Central memory CD8-positive, alpha-beta T cell (primary cell): ENCODE data around the gene SNX1.
"Not testable (repeated sequence)": the region's sequence is repeated elsewhere in the genome, so short reads cannot be mapped to it uniquely, and the experiment has no call there.

Experiments used
- ATAC-seq: fragments of 150-1000 bp; cut with Tn5 transposase; replicated peaks from 2 replicates; pipeline ENCODE4 v1.10.0; 2022; ENCODE audit warnings: mild to moderate bottlenecking, moderate FRiP score, moderate number of reproducible peaks; ENCODE audit not compliant: poor library complexity, severe bottlenecking; ENCODE audit errors: extremely low read depth
- DNase-seq, 2 donors: peaks; one replicate each; pipeline ENCODE4 v3.0.0; 2021; ENCODE audit warnings: low spot score in 2 of 2
- H3K27ac Mint-ChIP-seq: one replicate; pipeline ENCODE4 v1.8.0; 2022; ENCODE audit warnings: low read depth, mild to moderate bottlenecking, moderate library complexity, mixed read lengths
- H3K27me3 Mint-ChIP-seq: one replicate; pipeline ENCODE4 v1.8.0; 2022; ENCODE audit warnings: mixed read lengths
- H3K36me3 Mint-ChIP-seq: one replicate; pipeline ENCODE4 v1.8.0; 2022; ENCODE audit warnings: mild to moderate bottlenecking, moderate library complexity, mixed read lengths; ENCODE audit not compliant: insufficient read depth
- H3K4me1 Mint-ChIP-seq: one replicate; pipeline ENCODE4 v1.8.0; 2022; ENCODE audit warnings: mixed read lengths
- H3K4me3 Mint-ChIP-seq: one replicate; pipeline ENCODE4 v1.8.0; 2022; ENCODE audit warnings: mild to moderate bottlenecking, moderate library complexity, mixed read lengths
- H3K9me3 Mint-ChIP-seq: one replicate; pipeline ENCODE4 v1.8.0; 2022; ENCODE audit warnings: mixed read lengths

Gene SNX1

GRCh38 chr15:64092864-64093626, 2.7 kb upstream of the SNX1 start:
- peaks cover 80% of the 10 kb centered on the region for H3K4me1 Mint-ChIP-seq
- peaks cover 18% of the 10 kb centered on the region for H3K36me3 Mint-ChIP-seq
- no peaks in the 10 kb centered on the region for H3K27me3 Mint-ChIP-seq
- H3K4me3 Mint-ChIP-seq, result peak overlapping the region; percentile 100
- DNase-seq, result peak in 1 of 2 donors; percentile 20
- ATAC-seq, result no peak
- H3K9me3 Mint-ChIP-seq, result no peaks in the 10 kb centered on the region
- peak overlapping the region; percentile 98 for H3K27ac Mint-ChIP-seq

- peaks cover 17% of the 10 kb centered on the region for H3K36me3 Mint-ChIP-seq
- ATAC-seq (peak; percentile 72), DNase-seq (peak; percentile 76 to 84)
- peaks cover 82% of the 10 kb centered on the region for H3K4me1 Mint-ChIP-seq
- H3K27me3 Mint-ChIP-seq, result no peaks in the 10 kb centered on the region
- peak within 1 kb of the TSS; percentile 100 for H3K4me3 Mint-ChIP-seq
- H3K27ac Mint-ChIP-seq, result peak within 1 kb of the TSS; percentile 98
- H3K9me3 Mint-ChIP-seq, result no peaks in the 10 kb centered on the region
Observed at GRCh38 chr15:64093627-64094417, 2.0 kb upstream of the SNX1 start, which contains the start of gene CIAO2A. Gene CIAO2A (minus strand): TSS chr15:64093838. CDS start chr15:64093768, 70 bp downstream.

GRCh38 chr15:64095431-64095794, 369 bp upstream of the SNX1 start:
- Mint-ChIP-seq H3K4me3 (peak overlapping the region; percentile 100), H3K27me3 (no peaks in the 10 kb centered on the region), H3K27ac (peak overlapping the region; percentile 94), H3K9me3 (no peaks in the 10 kb centered on the region), H3K4me1 (peaks cover 75% of the 10 kb centered on the region), H3K36me3 (peaks cover 16% of the 10 kb centered on the region)
- no peak for ATAC-seq
- no peak for DNase-seq

- ATAC-seq, result no peak
- H3K27me3 Mint-ChIP-seq, result no peaks in the 10 kb centered on the region
- H3K4me1 Mint-ChIP-seq, result peaks cover 77% of the 10 kb centered on the region
- H3K9me3 Mint-ChIP-seq, result no peaks in the 10 kb centered on the region
- peak overlapping the region; percentile 100 for H3K4me3 Mint-ChIP-seq
- H3K36me3 Mint-ChIP-seq, result peaks cover 15% of the 10 kb centered on the region
- DNase-seq, result no peak
- no peak overlapping the region for H3K27ac Mint-ChIP-seq
Observed at GRCh38 chr15:64096668-64097384, 1.0 kb downstream of the SNX1 start.

- Mint-ChIP-seq H3K4me1 (peaks cover 66% of the 10 kb centered on the region), H3K27ac (no peak overlapping the region), H3K4me3 (no peak overlapping the region), H3K36me3 (peaks cover 24% of the 10 kb centered on the region), H3K9me3 (no peaks in the 10 kb centered on the region), H3K27me3 (no peaks in the 10 kb centered on the region)
- DNase-seq (no peak), ATAC-seq (no peak)
Observed at GRCh38 chr15:64099379-64099778, 3.6 kb downstream of the SNX1 start.

- Mint-ChIP-seq H3K36me3 (peaks cover 18% of the 10 kb centered on the region), H3K4me3 (no peak overlapping the region), H3K9me3 (no peaks in the 10 kb centered on the region), H3K4me1 (peaks cover 53% of the 10 kb centered on the region), H3K27ac (no peak overlapping the region), H3K27me3 (no peaks in the 10 kb centered on the region)
- no peak for ATAC-seq
- no peak for DNase-seq
Observed at GRCh38 chr15:64100958-64101357, 5.2 kb downstream of the SNX1 start.

GRCh38 chr15:64102497-64102896, 6.7 kb downstream of the SNX1 start:
- Mint-ChIP-seq H3K27ac (no peak overlapping the region), H3K36me3 (peaks cover 15% of the 10 kb centered on the region), H3K4me3 (no peak overlapping the region)

GRCh38 chr15:64105113-64105704, 9.4 kb downstream of the SNX1 start:
- peaks cover 13% of the 10 kb centered on the region for H3K36me3 Mint-ChIP-seq
- H3K27me3 Mint-ChIP-seq, result no peaks in the 10 kb centered on the region
- no peak overlapping the region for H3K27ac Mint-ChIP-seq

More at GRCh38 chr15:64102497-64102896, 6.7 kb downstream of the SNX1 start:
- Mint-ChIP-seq H3K27me3 (no peaks in the 10 kb centered on the region), H3K4me1 (peaks cover 51% of the 10 kb centered on the region), H3K9me3 (no peaks in the 10 kb centered on the region)
- no peak for ATAC-seq
- no peak for DNase-seq

GRCh38 chr15:64107337-64107736, 11.6 kb downstream of the SNX1 start:
- ATAC-seq, result no peak
- Mint-ChIP-seq H3K9me3 (no peaks in the 10 kb centered on the region), H3K36me3 (peaks cover 12% of the 10 kb centered on the region), H3K4me3 (no peak overlapping the region), H3K4me1 (peaks cover 51% of the 10 kb centered on the region), H3K27me3 (no peaks in the 10 kb centered on the region), H3K27ac (no peak overlapping the region)
- DNase-seq, result no peak

More at GRCh38 chr15:64105113-64105704, 9.4 kb downstream of the SNX1 start:
- DNase-seq, result no peak
- H3K4me3 Mint-ChIP-seq, result no peak overlapping the region
- no peak for ATAC-seq
- H3K4me1 Mint-ChIP-seq, result peaks cover 45% of the 10 kb centered on the region
- no peaks in the 10 kb centered on the region for H3K9me3 Mint-ChIP-seq

- not testable (repeated sequence) for H3K4me3 Mint-ChIP-seq, DNase-seq, H3K9me3 Mint-ChIP-seq, ATAC-seq, H3K27me3 Mint-ChIP-seq
- H3K4me1 Mint-ChIP-seq, result peaks cover 46% of the 10 kb centered on the region
- peak overlapping the region; percentile 80 for H3K27ac Mint-ChIP-seq
- peaks cover 31% of the 10 kb centered on the region for H3K36me3 Mint-ChIP-seq
Observed at GRCh38 chr15:64110108-64110701, 14.4 kb downstream of the SNX1 start.

- Mint-ChIP-seq H3K27me3 (no peaks in the 10 kb centered on the region), H3K4me1 (peaks cover 46% of the 10 kb centered on the region), H3K36me3 (peaks cover 35% of the 10 kb centered on the region), H3K4me3 (peak overlapping the region; percentile 5), H3K27ac (peak overlapping the region; percentile 44), H3K9me3 (no peaks in the 10 kb centered on the region)
- DNase-seq (no peak), ATAC-seq (peak; percentile 70)
Observed at GRCh38 chr15:64110950-64111678, 15.3 kb downstream of the SNX1 start.
